Kidney epithelial cell (primary cell): ENCODE measurements around the gene LARGE1. TPM values are rescaled to one million over a fixed set of nuclear protein-coding genes. Genes with fewer than 3 reads are reported as not detected.

ENCODE experiments used
- DNase-seq: peaks from one replicate; pipeline ENCODE4 v3.0.0-alpha.2; 2010; ENCODE audit warnings: low read depth
- H3K27me3 ChIP-seq: 2 replicates; pipeline ENCODE4 v1.6.0; 2011; ENCODE audit warnings: low read length; ENCODE audit not compliant: control insufficient read depth, insufficient read depth
- H3K36me3 ChIP-seq: 2 replicates; pipeline ENCODE4 v1.5.1; 2011; ENCODE audit warnings: low read length; ENCODE audit not compliant: control insufficient read depth, insufficient read depth
- H3K4me3 ChIP-seq: 2 replicates; pipeline ENCODE4 v1.5.1; 2011; ENCODE audit warnings: low read depth, mild to moderate bottlenecking, control low read depth, low read length
- CTCF ChIP-seq: IDR thresholded peaks from 2 replicates; pipeline ENCODE4 v1.5.1; 2011; ENCODE audit warnings: mild to moderate bottlenecking, moderate library complexity, low read length, control low read depth, inconsistent platforms; ENCODE audit not compliant: insufficient read depth, poor library complexity, severe bottlenecking
- total RNA-seq: library from RNA; depleted of rRNA; stranded (reverse); fragments of >200 nt; gene quantifications from 2 replicates; pipeline ENCODE4 v1.2.3, GENCODE V29; 2015

LARGE1 gene
- total RNA-seq, 1 donor from 2014 or later = 17.8 TPM

DNA sequence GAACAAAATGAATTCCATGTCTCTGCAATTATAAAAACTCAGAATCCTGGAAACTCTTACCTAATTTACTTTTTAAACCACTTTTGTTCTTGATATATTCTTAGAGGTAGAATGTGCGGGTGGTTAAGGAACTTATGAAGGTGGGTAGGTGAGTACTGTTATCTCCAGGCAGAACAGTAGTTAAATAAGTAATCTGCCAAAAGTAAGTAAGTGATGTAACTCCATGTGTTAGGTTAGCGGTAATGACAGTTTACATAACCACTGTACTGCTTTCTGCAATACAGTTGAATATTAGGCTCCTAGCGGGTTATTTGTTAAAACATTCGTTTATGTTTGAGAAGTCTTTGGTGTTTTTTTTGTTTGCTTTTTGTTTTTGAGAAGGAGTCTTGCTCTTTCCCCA lies 7.1 kb downstream of the LARGE1 start:
- no peaks in the 10 kb centered on the region for H3K27me3 ChIP-seq
- H3K4me3 ChIP-seq = no peak overlapping the region
- H3K36me3 ChIP-seq = no peaks in the 10 kb centered on the region
- no peak for TF ChIP-seq CTCF
- no peak for DNase-seq

DNA sequence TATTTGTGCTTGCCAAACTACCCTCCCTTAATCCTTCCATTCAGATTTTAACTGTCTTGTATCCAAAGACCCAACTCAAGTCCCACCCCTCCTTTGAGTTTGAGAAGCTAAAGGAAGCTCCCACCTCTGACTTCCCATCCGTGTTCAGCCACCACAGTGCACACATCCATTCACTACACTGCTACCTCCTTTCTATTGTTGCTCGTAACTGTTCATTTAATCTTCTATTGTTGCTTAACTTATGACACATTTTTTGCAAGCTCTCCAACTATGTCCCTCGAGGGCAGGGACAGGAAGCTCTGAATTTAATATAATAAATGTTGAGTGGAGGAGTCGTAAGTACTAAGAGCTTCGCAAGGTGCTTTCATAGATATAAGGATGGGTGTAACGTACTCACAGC lies 10.4 kb downstream of the LARGE1 start:
- no peak for TF ChIP-seq CTCF
- no peak for DNase-seq
- Histone ChIP-seq H3K36me3 (no peaks in the 10 kb centered on the region), H3K4me3 (no peak overlapping the region), H3K27me3 (no peaks in the 10 kb centered on the region)

- TF ChIP-seq CTCF = no peak
- no peak for DNase-seq
- H3K36me3 ChIP-seq = no peaks in the 10 kb centered on the region
- H3K4me3 ChIP-seq = no peak overlapping the region
- H3K27me3 ChIP-seq = no peaks in the 10 kb centered on the region
Measured at GRCh38 chr22:33909075-33909458, 11.2 kb downstream of the LARGE1 start.

- no peak overlapping the region for H3K4me3 ChIP-seq
- TF ChIP-seq CTCF = no peak
- no peaks in the 10 kb centered on the region for H3K36me3 ChIP-seq
- no peak for DNase-seq
- no peaks in the 10 kb centered on the region for H3K27me3 ChIP-seq
Measured at GRCh38 chr22:33908171-33909074, 11.9 kb downstream of the LARGE1 start.

GRCh38 chr22:33906954-33907353 lies 13.3 kb downstream of the LARGE1 start:
- Histone ChIP-seq H3K36me3 (no peaks in the 10 kb centered on the region), H3K27me3 (no peaks in the 10 kb centered on the region), H3K4me3 (no peak overlapping the region)
- DNase-seq = no peak
- no peak for TF ChIP-seq CTCF

GRCh38 chr22:33906475-33906874 lies 13.8 kb downstream of the LARGE1 start:
- Histone ChIP-seq H3K4me3 (no peak overlapping the region), H3K27me3 (no peaks in the 10 kb centered on the region), H3K36me3 (no peaks in the 10 kb centered on the region)
- TF ChIP-seq CTCF = no peak
- no peak for DNase-seq
